Osteoblast (primary cell): ENCODE data around the gene CFAP100. TPM values are rescaled to one million over a fixed set of nuclear protein-coding genes. Genes with fewer than 3 reads are reported as not detected.
A peak's percentile ranks its signal among the peaks of the same experiment; 100 is the strongest.

ENCODE experiments used
- DNase-seq: peaks from one replicate; pipeline ENCODE4 v3.0.0; 2011; ENCODE audit warnings: low spot score, mixed read lengths; ENCODE audit not compliant: insufficient read length; ENCODE audit errors: missing footprints
- H2AFZ ChIP-seq: 2 replicates; pipeline ENCODE4 v1.6.0; 2011; ENCODE audit warnings: mild to moderate bottlenecking, low read length
- H3K27ac ChIP-seq: 2 replicates; pipeline ENCODE4 v1.5.1; 2011; ENCODE audit warnings: mild to moderate bottlenecking, low read depth, low read length, moderate library complexity
- H3K27me3 ChIP-seq: 2 replicates; pipeline ENCODE4 v1.6.0; 2012; ENCODE audit warnings: mild to moderate bottlenecking, control low read depth, inconsistent platforms, low read length, moderate library complexity; ENCODE audit not compliant: insufficient read depth
- H3K36me3 ChIP-seq: 2 replicates; pipeline ENCODE4 v1.5.1; 2011; ENCODE audit warnings: mild to moderate bottlenecking, low read length, control low read depth, moderate library complexity; ENCODE audit not compliant: insufficient read depth
- H3K4me1 ChIP-seq: 2 replicates; pipeline ENCODE4 v1.5.1; 2011; ENCODE audit warnings: mild to moderate bottlenecking, low read length, control low read depth, moderate library complexity; ENCODE audit not compliant: insufficient read depth
- H3K4me2 ChIP-seq: 2 replicates; pipeline ENCODE4 v1.6.0; 2011; ENCODE audit warnings: mild to moderate bottlenecking, low read length; ENCODE audit not compliant: insufficient read depth
- H3K4me3 ChIP-seq: fragments of 200-600 bp; sonication (generic); 3 replicates; pipeline ENCODE4 v1.5.1; 2012; ENCODE audit warnings: mild to moderate bottlenecking, low read length, inconsistent platforms; ENCODE audit not compliant: insufficient read depth
- H3K79me2 ChIP-seq: 2 replicates; pipeline ENCODE4 v1.6.0; 2012; ENCODE audit warnings: mild to moderate bottlenecking, low read length, control low read depth, inconsistent platforms; ENCODE audit not compliant: insufficient read depth
- H3K9me3 ChIP-seq: 2 replicates; pipeline ENCODE4 v1.5.1; 2011; ENCODE audit warnings: low read depth, low read length, control low read depth
- H4K20me1 ChIP-seq: 2 replicates; pipeline ENCODE4 v1.6.0; 2012; ENCODE audit warnings: mild to moderate bottlenecking, low read length, control low read depth; ENCODE audit not compliant: insufficient read depth
- CTCF ChIP-seq: IDR thresholded peaks from 2 replicates; pipeline ENCODE4 v1.5.1; 2011; ENCODE audit warnings: mild to moderate bottlenecking, low read depth, low read length, moderate library complexity; ENCODE audit errors: extremely low read depth
- total RNA-seq: library from RNA; depleted of rRNA; stranded (reverse); fragments of >200 nt; gene quantifications from 2 replicates; pipeline ENCODE4 v1.2.3, GENCODE V29; 2012

The CFAP100 gene
- total RNA-seq, 1 donor, result not detected

DNA sequence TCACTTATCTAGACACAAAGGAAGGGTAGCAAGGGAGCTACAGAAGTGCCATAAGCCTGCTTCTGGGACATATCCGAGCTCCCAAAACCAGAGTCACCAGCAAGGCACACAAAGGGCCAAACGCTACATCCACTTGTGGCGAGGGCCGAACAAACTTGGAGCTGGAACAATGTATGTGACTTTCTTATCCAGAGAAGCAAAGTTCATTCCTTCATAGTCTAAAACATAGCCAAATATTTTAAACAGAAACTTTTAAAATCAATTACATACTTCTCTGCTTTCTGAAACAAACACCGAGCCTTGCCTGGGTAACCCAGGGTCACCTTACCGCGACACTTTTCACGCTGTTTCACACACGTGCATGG is 65.0 kb downstream of the CFAP100 start:
- Histone ChIP-seq H3K27ac (no peak overlapping the region), H3K4me2 (no peak overlapping the region), H3K27me3 (no peaks in the 10 kb centered on the region), H3K9me3 (no peaks in the 10 kb centered on the region), H3K79me2 (peaks cover 42% of the 10 kb centered on the region), H3K4me1 (no peaks in the 10 kb centered on the region), H3K4me3 (no peak overlapping the region), H4K20me1 (peaks cover 37% of the 10 kb centered on the region), H3K36me3 (peaks cover 73% of the 10 kb centered on the region), H2AFZ (no peak overlapping the region)
- peak; percentile 50 for DNase-seq
- no peak for TF ChIP-seq CTCF

- no peak overlapping the region for H2AFZ ChIP-seq
- TF ChIP-seq CTCF, result no peak
- no peaks in the 10 kb centered on the region for H3K27me3 ChIP-seq
- DNase-seq, result peak; percentile 52
- no peak overlapping the region for H3K4me3 ChIP-seq
- peaks cover 37% of the 10 kb centered on the region for H4K20me1 ChIP-seq
- no peaks in the 10 kb centered on the region for H3K9me3 ChIP-seq
- no peaks in the 10 kb centered on the region for H3K4me1 ChIP-seq
- peaks cover 48% of the 10 kb centered on the region for H3K79me2 ChIP-seq
- no peak overlapping the region for H3K4me2 ChIP-seq
- peaks cover 73% of the 10 kb centered on the region for H3K36me3 ChIP-seq
- H3K27ac ChIP-seq, result no peak overlapping the region
Measured at GRCh38 chr3:126460381-126460780, 65.7 kb downstream of the CFAP100 start.

- H3K4me3 ChIP-seq, result no peak overlapping the region
- no peaks in the 10 kb centered on the region for H3K9me3 ChIP-seq
- H3K27me3 ChIP-seq, result no peaks in the 10 kb centered on the region
- H3K4me2 ChIP-seq, result no peak overlapping the region
- no peak overlapping the region for H3K27ac ChIP-seq
- TF ChIP-seq CTCF, result no peak
- H4K20me1 ChIP-seq, result peaks cover 36% of the 10 kb centered on the region
- no peak for DNase-seq
- H2AFZ ChIP-seq, result no peak overlapping the region
- H3K4me1 ChIP-seq, result no peaks in the 10 kb centered on the region
- H3K79me2 ChIP-seq, result peaks cover 50% of the 10 kb centered on the region
- H3K36me3 ChIP-seq, result peaks cover 80% of the 10 kb centered on the region
Measured at GRCh38 chr3:126461450-126462070, 66.9 kb downstream of the CFAP100 start.

DNA sequence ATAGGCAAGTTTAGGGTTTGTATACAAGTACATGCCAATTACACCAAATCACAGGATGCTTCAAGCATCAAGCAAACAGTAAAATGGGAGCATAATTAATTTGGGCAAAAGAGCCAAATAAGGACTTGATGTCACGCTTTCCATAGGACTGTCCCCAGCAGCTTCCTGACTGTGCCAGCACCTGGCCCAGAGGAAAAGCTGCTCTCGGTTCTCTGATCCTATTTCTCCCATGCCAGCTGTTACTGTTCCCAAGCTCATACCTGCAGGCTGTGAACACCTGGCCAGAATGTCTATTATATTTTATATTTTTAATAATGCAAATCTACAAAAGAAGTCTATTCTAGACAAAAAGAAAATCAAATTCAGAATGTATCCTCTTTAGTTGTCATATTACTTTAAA is 68.8 kb downstream of the CFAP100 start:
- Histone ChIP-seq H3K4me3 (no peak overlapping the region), H4K20me1 (peaks cover 46% of the 10 kb centered on the region), H3K27ac (no peak overlapping the region), H3K4me2 (no peak overlapping the region), H3K27me3 (no peaks in the 10 kb centered on the region), H3K9me3 (no peaks in the 10 kb centered on the region), H3K79me2 (peaks cover 56% of the 10 kb centered on the region), H3K36me3 (peaks cover 86% of the 10 kb centered on the region), H2AFZ (no peak overlapping the region), H3K4me1 (no peaks in the 10 kb centered on the region)
- peak; percentile 58 for DNase-seq
- no peak for TF ChIP-seq CTCF
